Stimulated activated CD4-positive, alpha-beta T cell treated with anti-CD3 and anti-CD28 coated beads, Interleukin-12 subunit alpha, Interleukin-12 subunit beta, amount 100 ng/mL, for 24 hours (primary cell): ENCODE data around the gene GP9.

Experiments used
- DNase-seq, 2 experiments: peaks; one replicate each; pipeline ENCODE4 v3.0.0-alpha.2; 2020; ENCODE audit warnings: low read depth in 2 of 2

The GP9 gene

GRCh38 chr3:129028866-129029265 is 31.7 kb upstream of the GP9 start:
- DNase-seq = no peak

- no peak for DNase-seq
These were observed 30.0 kb upstream of the GP9 start for GRCh38 chr3:129030611-129031010.

GRCh38 chr3:129031476-129032215 is 28.9 kb upstream of the GP9 start:
- no peak for DNase-seq

GRCh38 chr3:129032716-129033115 is 27.9 kb upstream of the GP9 start:
- no peak for DNase-seq

DNA sequence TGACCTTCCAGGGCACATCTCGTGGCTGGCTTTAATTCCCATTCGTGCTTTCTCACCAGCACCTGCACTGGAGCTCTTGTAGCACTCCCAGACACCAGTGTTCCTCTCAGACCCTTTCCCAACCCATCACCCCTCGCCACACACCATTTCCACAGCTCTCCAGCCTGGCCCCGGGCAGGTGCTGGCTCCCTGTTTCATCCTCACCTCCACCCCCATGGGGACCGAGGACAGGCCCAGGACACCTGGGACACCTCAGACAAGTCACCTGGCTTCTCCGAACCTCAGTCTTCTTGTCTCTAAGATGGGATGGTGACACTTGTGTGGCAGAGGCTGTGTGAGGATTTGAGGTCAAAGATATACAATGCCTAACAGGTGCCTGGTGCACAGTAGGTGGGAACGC is 27.4 kb upstream of the GP9 start:
- no peak for DNase-seq

GRCh38 chr3:129033633-129034321 is 26.8 kb upstream of the GP9 start:
- no peak for DNase-seq

DNA sequence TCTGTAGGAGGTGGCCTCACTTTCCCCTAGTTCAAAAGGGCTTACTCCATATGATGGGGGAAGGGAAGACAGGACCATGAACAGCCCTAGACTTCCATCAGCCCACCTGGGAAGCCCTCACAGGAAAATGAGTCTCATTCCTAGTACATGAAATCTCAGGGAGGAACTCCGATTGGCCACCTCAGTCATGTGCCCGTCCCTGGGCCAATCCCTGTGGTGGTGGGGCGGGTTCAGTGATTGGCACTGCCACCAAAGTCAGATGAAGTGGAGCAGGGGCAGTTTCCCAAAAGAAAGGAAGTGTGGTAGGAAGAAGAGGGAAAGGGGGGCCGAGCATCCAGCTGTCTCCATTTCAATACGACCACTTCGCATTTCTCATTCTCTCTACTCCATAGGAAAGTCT is 25.9 kb upstream of the GP9 start:
- DNase-seq = no peak

- DNase-seq = no peak
These were observed 25.0 kb upstream of the GP9 start for GRCh38 chr3:129035360-129036221.

GRCh38 chr3:129036222-129037092 is 24.1 kb upstream of the GP9 start:
- no peak for DNase-seq

DNA sequence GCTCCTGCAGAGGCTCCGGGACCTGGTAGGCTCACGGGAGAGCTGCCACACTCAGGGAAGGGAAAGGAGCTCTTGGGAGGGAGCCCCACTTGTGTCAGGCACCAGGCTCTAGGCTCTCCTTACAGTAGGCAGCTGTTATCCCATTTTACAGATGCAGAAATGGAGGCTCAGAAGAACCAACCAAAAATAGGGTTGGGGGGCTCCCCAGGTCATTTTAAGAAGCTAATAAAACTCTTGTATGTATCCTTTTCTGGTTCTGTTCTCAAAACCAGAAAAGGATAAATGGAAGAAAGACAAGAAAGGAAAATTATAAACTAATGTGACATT is 23.5 kb upstream of the GP9 start:
- no peak for DNase-seq

GRCh38 chr3:129038121-129038855 is 22.3 kb upstream of the GP9 start:
- no peak for DNase-seq

GRCh38 chr3:129039271-129040038 is 21.1 kb upstream of the GP9 start:
- no peak for DNase-seq

DNA sequence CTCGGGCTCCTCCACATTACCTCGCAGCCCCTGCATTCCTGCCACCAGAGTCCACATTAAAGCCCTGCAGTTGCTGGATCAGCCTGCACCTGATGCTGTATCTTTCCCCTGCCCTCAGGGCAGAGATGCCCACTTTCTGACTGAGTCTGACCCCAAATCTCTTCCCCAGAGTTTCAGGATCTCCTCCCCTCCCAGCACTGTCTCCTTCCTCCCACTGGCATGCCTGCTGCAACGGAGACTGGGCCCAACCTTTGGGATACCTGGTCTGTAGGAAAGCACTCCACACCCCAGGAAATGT is 20.6 kb upstream of the GP9 start:
- DNase-seq = no peak

- DNase-seq = no peak
These were observed 19.8 kb upstream of the GP9 start for GRCh38 chr3:129040579-129041300.

DNA sequence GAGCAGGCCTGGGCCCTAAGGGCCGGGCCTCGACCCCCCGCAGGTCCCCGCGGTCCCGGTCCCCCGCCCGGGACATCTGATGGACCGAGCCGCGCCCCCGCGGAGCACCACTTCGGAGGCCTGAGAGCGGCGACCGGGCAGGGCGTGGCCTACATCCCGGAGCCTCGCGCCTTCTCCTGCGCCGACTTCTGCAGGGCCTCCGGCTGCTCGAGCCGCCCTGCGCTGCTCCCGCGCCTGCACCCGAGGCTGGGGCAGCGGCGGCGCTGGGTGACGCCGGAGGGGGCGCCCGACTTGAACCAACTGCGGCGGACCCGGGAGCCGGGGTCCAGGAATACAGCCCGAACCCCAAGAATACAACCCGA is 14.9 kb upstream of the GP9 start:
- peak in 1 of 2 experiments; percentile 36 for DNase-seq

DNA sequence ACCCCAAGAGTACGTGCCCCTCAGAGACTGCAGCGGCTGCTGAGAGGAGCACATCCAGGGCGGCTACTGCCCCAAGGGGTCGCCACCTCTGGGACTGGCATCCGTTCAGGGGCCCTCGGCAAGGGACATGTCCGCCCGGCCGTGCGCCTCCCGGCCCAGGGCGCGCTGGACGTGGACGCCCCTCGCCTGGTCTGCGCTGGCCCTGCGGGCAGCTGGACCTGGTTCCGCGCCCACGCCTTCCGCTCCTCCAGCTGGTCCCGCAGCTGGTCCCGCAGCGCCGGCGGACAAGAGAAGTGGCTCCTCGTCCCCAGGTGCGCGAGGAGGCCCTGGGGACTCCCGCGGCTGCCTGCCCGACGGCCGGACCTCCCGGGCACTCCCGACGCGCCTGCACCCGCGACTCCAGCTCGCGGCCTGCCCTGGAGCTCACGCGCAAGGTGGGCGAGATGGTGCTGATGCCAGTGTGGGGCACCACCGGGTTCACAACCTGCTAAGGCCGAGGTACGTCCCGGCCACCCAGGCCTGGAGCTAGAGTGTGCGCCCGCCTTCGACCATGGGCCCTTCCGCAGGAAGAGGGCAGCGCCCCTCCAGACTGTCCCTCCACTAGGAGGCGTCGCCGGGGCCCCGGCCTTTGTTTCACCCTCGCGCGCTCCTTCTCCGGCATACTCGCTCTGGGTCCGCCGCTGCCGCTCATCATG is 14.4 kb upstream of the GP9 start:
- DNase-seq = no peak

DNA sequence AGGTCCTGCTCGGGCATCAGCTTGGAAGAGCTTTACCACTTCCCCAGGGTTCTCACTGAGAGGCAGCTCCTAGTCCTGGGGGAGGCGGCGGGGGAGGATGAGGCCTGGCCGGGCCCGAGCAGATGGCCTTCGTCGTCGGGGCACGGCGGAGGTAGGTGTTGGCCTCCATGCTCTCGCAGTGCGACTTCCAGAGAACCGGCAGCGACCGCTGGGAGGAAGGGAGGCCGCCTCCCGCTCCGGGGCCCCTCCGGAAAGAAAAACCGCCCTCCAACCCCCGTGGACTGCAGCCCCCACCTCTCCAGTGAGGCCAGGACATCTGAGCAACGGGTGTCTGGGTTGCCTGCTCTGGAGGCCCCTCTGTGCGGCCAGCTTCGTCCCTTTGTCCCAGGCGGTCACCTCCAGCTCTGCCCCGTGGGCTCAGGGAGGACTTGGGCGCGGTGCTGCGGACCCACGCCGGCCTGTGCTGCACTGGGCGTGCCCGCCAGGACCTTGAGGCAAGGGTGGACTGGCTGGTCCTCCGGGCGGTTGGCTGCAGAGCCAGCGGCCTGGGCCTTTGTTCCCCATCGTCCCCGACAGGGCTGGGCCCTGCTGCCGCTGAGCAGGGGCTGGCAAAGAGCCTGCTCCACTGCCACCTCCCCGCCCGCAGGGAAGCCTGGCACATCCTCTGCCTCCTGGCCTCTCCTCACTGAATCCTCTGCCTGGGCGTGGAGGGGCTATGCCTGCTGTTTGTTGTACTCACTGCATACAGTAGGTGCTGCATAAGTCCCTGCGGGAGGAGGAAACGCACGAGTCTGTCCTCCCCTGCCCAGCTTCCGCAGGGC is 13.6 kb upstream of the GP9 start:
- DNase-seq = no peak

- no peak for DNase-seq
These were observed 13.1 kb upstream of the GP9 start for GRCh38 chr3:129047553-129047839.
